ENCODE results near the gene KNSTRN.

The KNSTRN gene

DNA sequence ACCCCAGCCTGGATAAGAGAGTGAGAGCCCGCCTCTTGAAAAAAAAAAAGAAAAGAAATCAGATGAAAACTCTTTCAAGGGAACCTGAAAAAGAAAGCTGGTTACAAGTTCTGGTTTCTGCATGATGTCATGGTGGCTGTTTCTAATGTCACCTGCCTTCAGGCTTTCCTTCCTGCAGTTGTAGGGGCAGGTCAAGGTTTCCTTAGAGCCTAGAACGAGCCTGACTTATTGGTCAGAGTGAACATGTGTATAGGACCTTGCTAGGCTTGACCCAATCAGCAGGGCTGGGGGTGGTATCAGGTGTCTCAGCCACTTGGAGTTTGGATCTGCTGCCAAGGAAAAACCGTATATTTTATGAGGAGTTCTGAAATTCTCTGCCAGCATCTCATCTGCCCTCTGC is 26.8 kb downstream of the KNSTRN start:
- no peak for TF ChIP-seq CTCF (IDR thresholded peaks at IDR 0.05)
- DNase-seq = no peak
- H3K9me3 Mint-ChIP-seq = no peaks in the 10 kb centered on the region
- peaks cover 34% of the 10 kb centered on the region for H3K4me1 Mint-ChIP-seq
- H3K27me3 Mint-ChIP-seq (ENCODE audit: low read depth, poor library complexity) = no peaks in the 10 kb centered on the region
- no peak overlapping the region for H3K27ac Mint-ChIP-seq
- H3K36me3 Mint-ChIP-seq (ENCODE audit: low read depth) = peaks cover 48% of the 10 kb centered on the region
- H3K4me3 Mint-ChIP-seq = no peak overlapping the region

DNA sequence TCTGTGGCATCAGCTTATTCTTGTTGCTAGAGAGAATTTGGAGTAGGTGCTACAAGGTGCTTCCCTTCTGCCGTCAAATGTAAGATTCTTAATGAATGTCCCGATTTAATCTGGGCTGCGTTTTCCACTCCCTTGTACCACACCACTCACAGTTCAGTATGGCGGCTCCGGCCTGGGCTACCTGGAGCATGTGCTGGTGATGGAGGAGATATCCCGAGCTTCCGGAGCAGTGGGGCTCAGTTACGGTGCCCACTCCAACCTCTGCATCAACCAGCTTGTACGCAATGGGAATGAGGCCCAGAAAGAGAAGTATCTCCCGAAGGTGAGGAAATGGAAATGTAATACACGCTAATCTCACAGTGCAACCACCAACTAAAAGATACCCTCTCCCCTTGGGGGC is 28.0 kb downstream of the KNSTRN start:
- Mint-ChIP-seq H3K36me3 (ENCODE audit: low read depth) (peaks cover 57% of the 10 kb centered on the region), H3K4me1 (peaks cover 25% of the 10 kb centered on the region), H3K9me3 (no peaks in the 10 kb centered on the region), H3K4me3 (no peak overlapping the region), H3K27ac (no peak overlapping the region), H3K27me3 (ENCODE audit: low read depth, poor library complexity) (no peaks in the 10 kb centered on the region)
- TF ChIP-seq CTCF (IDR thresholded peaks at IDR 0.05) = no peak
- no peak for DNase-seq

GRCh38 chr15:40412095-40412759 is 29.7 kb downstream of the KNSTRN start:
- no peak overlapping the region for H3K27ac Mint-ChIP-seq
- H3K36me3 Mint-ChIP-seq (ENCODE audit: low read depth) = peaks cover 66% of the 10 kb centered on the region
- H3K27me3 Mint-ChIP-seq (ENCODE audit: low read depth, poor library complexity) = no peaks in the 10 kb centered on the region
- TF ChIP-seq CTCF (IDR thresholded peaks at IDR 0.05) = no peak
- DNase-seq = no peak
- H3K4me1 Mint-ChIP-seq = peaks cover 10% of the 10 kb centered on the region
- no peak overlapping the region for H3K4me3 Mint-ChIP-seq
- no peaks in the 10 kb centered on the region for H3K9me3 Mint-ChIP-seq

DNA sequence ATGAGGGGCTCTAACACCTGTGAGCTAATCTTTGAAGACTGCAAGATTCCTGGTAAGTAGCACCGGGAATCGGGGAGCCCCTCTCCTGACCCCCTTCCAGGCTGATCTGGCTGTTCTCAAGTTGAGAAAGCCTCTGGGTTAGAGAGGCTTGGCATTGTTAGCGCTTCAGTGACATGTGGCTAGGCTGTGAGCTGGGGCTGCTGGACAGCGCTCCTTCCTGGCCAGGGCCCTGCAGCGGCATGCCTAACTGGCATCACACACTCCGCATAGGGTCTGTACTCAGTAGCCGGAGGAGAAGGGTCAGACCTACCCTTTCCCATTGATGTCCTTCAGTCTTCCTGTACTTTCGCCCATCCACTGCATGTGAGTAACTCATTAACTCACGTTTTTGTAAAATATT is 30.5 kb downstream of the KNSTRN start:
- no peak overlapping the region for H3K4me3 Mint-ChIP-seq
- peaks cover 66% of the 10 kb centered on the region for H3K36me3 Mint-ChIP-seq (ENCODE audit: low read depth)

GRCh38 chr15:40414816-40415215 is 32.3 kb downstream of the KNSTRN start:
- Mint-ChIP-seq H3K27ac (no peak overlapping the region), H3K4me3 (no peak overlapping the region), H3K9me3 (no peaks in the 10 kb centered on the region), H3K27me3 (ENCODE audit: low read depth, poor library complexity) (no peaks in the 10 kb centered on the region), H3K4me1 (no peaks in the 10 kb centered on the region), H3K36me3 (ENCODE audit: low read depth) (peaks cover 65% of the 10 kb centered on the region)
- DNase-seq = no peak
- no peak for TF ChIP-seq CTCF (IDR thresholded peaks at IDR 0.05)

More for the DNA sequence above, 30.5 kb downstream of the KNSTRN start:
- Mint-ChIP-seq H3K4me1 (peaks cover 2% of the 10 kb centered on the region), H3K27ac (no peak overlapping the region), H3K9me3 (no peaks in the 10 kb centered on the region), H3K27me3 (ENCODE audit: low read depth, poor library complexity) (no peaks in the 10 kb centered on the region)
- DNase-seq = no peak
- TF ChIP-seq CTCF (IDR thresholded peaks at IDR 0.05) = no peak

DNA sequence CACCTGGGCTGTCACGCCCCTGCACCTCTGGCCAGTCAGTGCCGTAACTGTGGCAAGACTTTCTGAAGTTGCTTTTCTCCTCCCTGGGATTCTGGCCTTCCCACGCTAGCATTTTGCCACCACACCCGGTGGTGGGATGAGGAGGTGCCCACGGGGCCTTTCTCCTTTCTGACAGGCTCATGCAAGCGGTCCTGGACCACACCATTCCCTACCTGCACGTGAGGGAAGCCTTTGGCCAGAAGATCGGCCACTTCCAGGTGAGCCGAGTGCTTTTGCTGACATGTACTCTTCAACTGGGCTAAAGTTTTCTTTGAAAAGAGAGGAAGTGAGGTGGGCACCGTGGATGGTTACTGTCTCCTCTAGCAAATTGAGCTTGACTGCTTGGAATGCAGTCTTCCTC is 32.7 kb downstream of the KNSTRN start:
- Mint-ChIP-seq H3K9me3 (no peaks in the 10 kb centered on the region), H3K4me1 (no peaks in the 10 kb centered on the region), H3K4me3 (no peak overlapping the region), H3K36me3 (ENCODE audit: low read depth) (peaks cover 61% of the 10 kb centered on the region), H3K27ac (no peak overlapping the region), H3K27me3 (ENCODE audit: low read depth, poor library complexity) (no peaks in the 10 kb centered on the region)
- no peak for TF ChIP-seq CTCF (IDR thresholded peaks at IDR 0.05)
- no peak for DNase-seq
